H9 (cell line): Measurements from ENCODE around the gene ALOX15B. TPM values are rescaled to one million over a fixed set of nuclear protein-coding genes. Genes with fewer than 3 reads are reported as not detected.

Source experiments
- DNase-seq: peaks from one replicate; pipeline ENCODE4 v3.0.0-alpha.2; 2017
- H2AFZ ChIP-seq: one replicate; pipeline ENCODE4 v1.6.1; 2013; ENCODE audit warnings: mild to moderate bottlenecking, low read length, control low read depth, moderate library complexity
- H2AK5ac ChIP-seq: 2 replicates; pipeline ENCODE4 v1.6.1; 2013; ENCODE audit warnings: low read length, control low read depth, mixed read lengths; ENCODE audit not compliant: insufficient read length
- H2BK120ac ChIP-seq: one replicate; pipeline ENCODE4 v1.6.1; 2013; ENCODE audit warnings: low read depth, mild to moderate bottlenecking, low read length, control low read depth, inconsistent platforms; ENCODE audit not compliant: poor library complexity, severe bottlenecking
- H2BK12ac ChIP-seq: 2 replicates; pipeline ENCODE4 v1.6.1; 2013; ENCODE audit warnings: low read length, control low read depth, mixed read lengths, low read depth; ENCODE audit not compliant: insufficient read length
- H2BK15ac ChIP-seq: 2 replicates; pipeline ENCODE4 v1.6.1; 2013; ENCODE audit warnings: low read depth, low read length, control low read depth
- H2BK20ac ChIP-seq: one replicate; pipeline ENCODE4 v1.6.1; 2013; ENCODE audit warnings: low read depth, mild to moderate bottlenecking, low read length, control low read depth, inconsistent platforms; ENCODE audit not compliant: poor library complexity, severe bottlenecking
- H2BK5ac ChIP-seq: 2 replicates; pipeline ENCODE4 v1.6.1; 2013; ENCODE audit warnings: low read length, control low read depth, mixed read lengths; ENCODE audit not compliant: insufficient read length
- H3K14ac ChIP-seq: 2 replicates; pipeline ENCODE4 v1.6.1; 2013; ENCODE audit warnings: low read length, control low read depth; ENCODE audit not compliant: insufficient read depth
- H3K18ac ChIP-seq: 2 replicates; pipeline ENCODE4 v1.6.1; 2013; ENCODE audit warnings: low read depth, mild to moderate bottlenecking, mixed read lengths, low read length, control low read depth; ENCODE audit not compliant: insufficient read length
- H3K23ac ChIP-seq: 2 replicates; pipeline ENCODE4 v1.6.1; 2013; ENCODE audit warnings: low read length, control low read depth, mixed read lengths, low read depth; ENCODE audit not compliant: insufficient read length
- H3K23me2 ChIP-seq: 2 replicates; pipeline ENCODE4 v1.6.1; 2013; ENCODE audit warnings: low read depth, mild to moderate bottlenecking, mixed read lengths, low read length, control low read depth; ENCODE audit not compliant: insufficient read length, poor library complexity, severe bottlenecking
- H3K27ac ChIP-seq: 2 replicates; pipeline ENCODE4 v1.5.1; 2013; ENCODE audit warnings: low read length, control low read depth, mixed read lengths, low read depth; ENCODE audit not compliant: insufficient read length
- H3K27me3 ChIP-seq: 2 replicates; pipeline ENCODE4 v1.6.1; 2013; ENCODE audit warnings: low read length, control low read depth, inconsistent platforms; ENCODE audit not compliant: insufficient read depth
- H3K4ac ChIP-seq: 2 replicates; pipeline ENCODE4 v1.6.1; 2013; ENCODE audit warnings: low read depth, mild to moderate bottlenecking, control low read depth, inconsistent platforms, low read length, moderate library complexity
- H3K4me1 ChIP-seq: 2 replicates; pipeline ENCODE4 v1.6.1; 2013; ENCODE audit warnings: low read length, control low read depth, inconsistent platforms; ENCODE audit not compliant: insufficient read depth
- H3K4me2 ChIP-seq: 2 replicates; pipeline ENCODE4 v1.6.1; 2013; ENCODE audit warnings: low read length, control low read depth, mixed read lengths; ENCODE audit not compliant: insufficient read length, insufficient read depth
- H3K56ac ChIP-seq: 2 replicates; pipeline ENCODE4 v1.6.1; 2013; ENCODE audit warnings: low read depth, mild to moderate bottlenecking, mixed read lengths, low read length, control low read depth; ENCODE audit not compliant: insufficient read length
- H3K79me1 ChIP-seq: 2 replicates; pipeline ENCODE4 v1.6.1; 2013; ENCODE audit warnings: low read depth, mild to moderate bottlenecking, moderate library complexity, low read length, control low read depth, inconsistent platforms; ENCODE audit not compliant: insufficient read depth, poor library complexity, severe bottlenecking
- H3K79me2 ChIP-seq: 2 replicates; pipeline ENCODE4 v1.6.1; 2013; ENCODE audit warnings: low read length, control low read depth, inconsistent platforms; ENCODE audit not compliant: insufficient read depth
- H3K9ac ChIP-seq: 2 replicates; pipeline ENCODE4 v1.6.1; 2013; ENCODE audit warnings: low read length, control low read depth, mixed read lengths; ENCODE audit not compliant: insufficient read length; ENCODE audit errors: extremely low read depth
- H3K9me3 ChIP-seq: one replicate; pipeline ENCODE4 v1.6.1; 2013; ENCODE audit warnings: low read depth, low read length, inconsistent platforms; ENCODE audit not compliant: control insufficient read depth
- H3T11ph ChIP-seq: one replicate; pipeline ENCODE4 v1.6.1; 2013; ENCODE audit warnings: mild to moderate bottlenecking, low read length, control low read depth, inconsistent platforms
- H4K20me1 ChIP-seq: one replicate; pipeline ENCODE4 v1.6.1; 2013; ENCODE audit not compliant: control insufficient read depth, insufficient read length, insufficient read depth
- H4K5ac ChIP-seq: 2 replicates; pipeline ENCODE4 v1.6.1; 2013; ENCODE audit warnings: low read depth, mild to moderate bottlenecking, mixed read lengths, low read length, control low read depth; ENCODE audit not compliant: insufficient read length
- H4K8ac ChIP-seq: replicated peaks from 2 replicates; pipeline ENCODE4 v1.6.1; 2013; ENCODE audit warnings: low read length, control low read depth, mixed read lengths, low read depth; ENCODE audit not compliant: insufficient read length
- H4K91ac ChIP-seq: 2 replicates; pipeline ENCODE4 v1.6.1; 2013; ENCODE audit warnings: low read depth, mild to moderate bottlenecking, moderate library complexity, mixed read lengths, low read length, control low read depth; ENCODE audit not compliant: insufficient read length
- H3K27ac Mint-ChIP-seq, 3 experiments: 2 replicates in 2 of 3; 3 replicates in 1 of 3; pipeline ENCODE4 v1.8.0; 2020 to 2021; ENCODE audit warnings: mixed read lengths in 3 of 3, mild to moderate bottlenecking in 1 of 3, moderate library complexity in 1 of 3
- H3K27me3 Mint-ChIP-seq: 2 replicates; pipeline ENCODE4 v1.8.0; 2021; ENCODE audit warnings: low read depth, mild to moderate bottlenecking, moderate library complexity, mixed read lengths
- H3K36me3 Mint-ChIP-seq, 3 experiments: 2 replicates in 2 of 3; 3 replicates in 1 of 3; pipeline ENCODE4 v1.8.0; 2020 to 2021; ENCODE audit warnings: low read depth in 3 of 3, mixed read lengths in 3 of 3; ENCODE audit not compliant: insufficient read depth in 1 of 3
- H3K4me1 Mint-ChIP-seq, 2 experiments: 2 replicates each; pipeline ENCODE4 v1.8.0; 2020; ENCODE audit warnings: mixed read lengths in 2 of 2
- H3K4me3 Mint-ChIP-seq, 2 experiments: 2 replicates in 1 of 2; 3 replicates in 1 of 2; pipeline ENCODE4 v1.8.0; 2020 to 2021; ENCODE audit warnings: mild to moderate bottlenecking in 2 of 2, mixed read lengths in 2 of 2, moderate library complexity in 1 of 2
- H3K9me3 Mint-ChIP-seq, 2 experiments: 2 replicates in 1 of 2; 3 replicates in 1 of 2; pipeline ENCODE4 v1.8.0; 2020; ENCODE audit warnings: mild to moderate bottlenecking in 2 of 2, mixed read lengths in 2 of 2, moderate library complexity in 1 of 2
- CTCF ChIP-seq: fragments of 200-600 bp; sonication (generic); conservative IDR thresholded peaks from 3 replicates; pipeline ENCODE4 v1.8.0; 2021; ENCODE audit warnings: antibody characterized with exemption, mild to moderate bottlenecking
- WGBS: extraction: QIAGEN DNeasy Blood & Tissue Kit; methylation state at CpG from one replicate; pipeline ENCODE4 v1.1.7; 2013; ENCODE audit warnings: missing lambda C conversion rate, low lambda C conversion rate, mixed read lengths; ENCODE audit not compliant: insufficient read length; ENCODE audit errors: extremely low coverage; 5-methylcytosine and 5-hydroxymethylcytosine counted together
- total RNA-seq: library from RNA; stranded (reverse); gene quantifications from 2 replicates; pipeline ENCODE4 v1.2.1, GENCODE V29; 2021

Gene ALOX15B
- total RNA-seq, 1 experiment from 2014 or later = not detected

- peaks cover 4 to 9% of the 10 kb centered on the region in 2 experiments; a peak in 2 of 5 replicates for H3K9me3 Mint-ChIP-seq
- no peak overlapping the region for H2BK120ac ChIP-seq
- H2BK5ac ChIP-seq = no peak overlapping the region
- H3K79me2 ChIP-seq = no peaks in the 10 kb centered on the region
- no peak overlapping the region for H3K23ac ChIP-seq
- H4K91ac ChIP-seq = no peak overlapping the region
- H2AFZ ChIP-seq = no peak overlapping the region
- no peak overlapping the region for H3K14ac ChIP-seq
- H2AK5ac ChIP-seq = no peak overlapping the region
- H2BK20ac ChIP-seq = no peak overlapping the region
- WGBS = no CpG with 5 or more reads among the region's 25 CpGs
- no peak overlapping the region for H3T11ph ChIP-seq
- H3K56ac ChIP-seq = no peak overlapping the region
- no peak overlapping the region for H4K5ac ChIP-seq
- H3K36me3 Mint-ChIP-seq = peaks cover 0 to 10% (median 0%) of the 10 kb centered on the region in 3 experiments; a peak in 1 of 7 replicates
- peak overlapping the region; percentile 55 for H3K4me2 ChIP-seq
- peaks cover 10% of the 10 kb centered on the region for H3K23me2 ChIP-seq
- H3K27me3 Mint-ChIP-seq = peaks cover 74% of the 10 kb centered on the region
- no peak overlapping the region for H2BK12ac ChIP-seq
- H3K27me3 ChIP-seq = peaks cover 3% of the 10 kb centered on the region; the same call in 1 of the 2 replicates
- H3K4me3 Mint-ChIP-seq = peak overlapping the region; percentile 83 to 92
- H3K18ac ChIP-seq = no peak overlapping the region
- no peak overlapping the region for H3K9ac ChIP-seq
- no peak for DNase-seq
- H3K4me1 ChIP-seq = no peaks in the 10 kb centered on the region; the same call in 1 of the 2 replicates
- H4K20me1 ChIP-seq = no peaks in the 10 kb centered on the region
- no peaks in the 10 kb centered on the region for H3K79me1 ChIP-seq
- H3K27ac Mint-ChIP-seq = no peak overlapping the region
- TF ChIP-seq CTCF = 0 out of 3 replicates have a peak, but pooled peaks have one; percentile 4
- no peaks in the 10 kb centered on the region for H3K9me3 ChIP-seq
- H3K27ac ChIP-seq = no peak overlapping the region
- peaks cover 6 to 7% of the 10 kb centered on the region in 2 experiments for H3K4me1 Mint-ChIP-seq
- H2BK15ac ChIP-seq = no peak overlapping the region
- H3K4ac ChIP-seq = no peak overlapping the region
- no peak overlapping the region for H4K8ac ChIP-seq
Observed at GRCh38 chr17:8080208-8080798, 41.4 kb downstream of the ALOX15B start.
